Osteoblast (primary cell): Measurements from ENCODE around the gene MCTP2. TPM values are rescaled to one million over a fixed set of nuclear protein-coding genes. Genes with fewer than 3 reads are reported as not detected.

ENCODE experiments used
- DNase-seq: peaks from one replicate; pipeline ENCODE4 v3.0.0; 2011; ENCODE audit warnings: low spot score, mixed read lengths; ENCODE audit not compliant: insufficient read length; ENCODE audit errors: missing footprints
- H2AFZ ChIP-seq: 2 replicates; pipeline ENCODE4 v1.6.0; 2011; ENCODE audit warnings: mild to moderate bottlenecking, low read length
- H3K27ac ChIP-seq: 2 replicates; pipeline ENCODE4 v1.5.1; 2011; ENCODE audit warnings: mild to moderate bottlenecking, low read depth, low read length, moderate library complexity
- H3K27me3 ChIP-seq: 2 replicates; pipeline ENCODE4 v1.6.0; 2012; ENCODE audit warnings: mild to moderate bottlenecking, control low read depth, inconsistent platforms, low read length, moderate library complexity; ENCODE audit not compliant: insufficient read depth
- H3K36me3 ChIP-seq: 2 replicates; pipeline ENCODE4 v1.5.1; 2011; ENCODE audit warnings: mild to moderate bottlenecking, low read length, control low read depth, moderate library complexity; ENCODE audit not compliant: insufficient read depth
- H3K4me1 ChIP-seq: 2 replicates; pipeline ENCODE4 v1.5.1; 2011; ENCODE audit warnings: mild to moderate bottlenecking, low read length, control low read depth, moderate library complexity; ENCODE audit not compliant: insufficient read depth
- H3K4me2 ChIP-seq: 2 replicates; pipeline ENCODE4 v1.6.0; 2011; ENCODE audit warnings: mild to moderate bottlenecking, low read length; ENCODE audit not compliant: insufficient read depth
- H3K4me3 ChIP-seq: fragments of 200-600 bp; sonication (generic); 3 replicates; pipeline ENCODE4 v1.5.1; 2012; ENCODE audit warnings: mild to moderate bottlenecking, low read length, inconsistent platforms; ENCODE audit not compliant: insufficient read depth
- H3K79me2 ChIP-seq: 2 replicates; pipeline ENCODE4 v1.6.0; 2012; ENCODE audit warnings: mild to moderate bottlenecking, low read length, control low read depth, inconsistent platforms; ENCODE audit not compliant: insufficient read depth
- H3K9me3 ChIP-seq: 2 replicates; pipeline ENCODE4 v1.5.1; 2011; ENCODE audit warnings: low read depth, low read length, control low read depth
- H4K20me1 ChIP-seq: 2 replicates; pipeline ENCODE4 v1.6.0; 2012; ENCODE audit warnings: mild to moderate bottlenecking, low read length, control low read depth; ENCODE audit not compliant: insufficient read depth
- total RNA-seq: library from RNA; depleted of rRNA; stranded (reverse); fragments of >200 nt; gene quantifications from 2 replicates; pipeline ENCODE4 v1.2.3, GENCODE V29; 2012
- TF ChIP-seq, protein P1 (sequence below): IDR thresholded peaks from 2 replicates; pipeline ENCODE4 v1.5.1; 2011; ENCODE audit warnings: mild to moderate bottlenecking, low read depth, low read length, moderate library complexity; ENCODE audit errors: extremely low read depth

The MCTP2 gene
- total RNA-seq, 1 donor: 16.3 TPM

DNA sequence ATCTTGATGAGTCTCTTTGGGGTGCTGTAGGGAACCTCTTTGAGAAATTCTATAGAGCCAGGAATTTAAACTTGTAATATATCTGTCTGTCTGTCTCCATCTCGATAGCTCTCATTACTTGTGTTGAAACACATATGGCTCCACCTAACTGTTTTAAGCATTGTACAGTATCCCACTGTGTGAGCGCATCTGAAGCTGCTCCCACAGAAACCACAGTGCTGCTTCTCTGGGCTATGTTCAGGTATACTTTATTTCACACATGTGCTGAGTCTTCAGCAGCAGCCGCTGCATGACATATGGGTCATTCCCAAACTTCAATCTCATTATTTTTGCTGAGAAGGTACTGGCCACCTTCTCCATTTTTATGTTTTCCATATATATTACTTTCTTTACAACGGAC, 63.9 kb downstream of the MCTP2 start:
- Histone ChIP-seq H3K4me2 (no peak overlapping the region), H3K27ac (no peak overlapping the region), H3K27me3 (no peaks in the 10 kb centered on the region), H3K4me1 (no peaks in the 10 kb centered on the region), H3K9me3 (no peaks in the 10 kb centered on the region), H2AFZ (no peak overlapping the region), H3K4me3 (no peak overlapping the region), H4K20me1 (no peaks in the 10 kb centered on the region), H3K36me3 (no peaks in the 10 kb centered on the region), H3K79me2 (no peaks in the 10 kb centered on the region)
- no peak for DNase-seq
- TF ChIP-seq, protein P1, sequence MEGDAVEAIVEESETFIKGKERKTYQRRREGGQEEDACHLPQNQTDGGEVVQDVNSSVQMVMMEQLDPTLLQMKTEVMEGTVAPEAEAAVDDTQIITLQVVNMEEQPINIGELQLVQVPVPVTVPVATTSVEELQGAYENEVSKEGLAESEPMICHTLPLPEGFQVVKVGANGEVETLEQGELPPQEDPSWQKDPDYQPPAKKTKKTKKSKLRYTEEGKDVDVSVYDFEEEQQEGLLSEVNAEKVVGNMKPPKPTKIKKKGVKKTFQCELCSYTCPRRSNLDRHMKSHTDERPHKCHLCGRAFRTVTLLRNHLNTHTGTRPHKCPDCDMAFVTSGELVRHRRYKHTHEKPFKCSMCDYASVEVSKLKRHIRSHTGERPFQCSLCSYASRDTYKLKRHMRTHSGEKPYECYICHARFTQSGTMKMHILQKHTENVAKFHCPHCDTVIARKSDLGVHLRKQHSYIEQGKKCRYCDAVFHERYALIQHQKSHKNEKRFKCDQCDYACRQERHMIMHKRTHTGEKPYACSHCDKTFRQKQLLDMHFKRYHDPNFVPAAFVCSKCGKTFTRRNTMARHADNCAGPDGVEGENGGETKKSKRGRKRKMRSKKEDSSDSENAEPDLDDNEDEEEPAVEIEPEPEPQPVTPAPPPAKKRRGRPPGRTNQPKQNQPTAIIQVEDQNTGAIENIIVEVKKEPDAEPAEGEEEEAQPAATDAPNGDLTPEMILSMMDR: no peak

DNA sequence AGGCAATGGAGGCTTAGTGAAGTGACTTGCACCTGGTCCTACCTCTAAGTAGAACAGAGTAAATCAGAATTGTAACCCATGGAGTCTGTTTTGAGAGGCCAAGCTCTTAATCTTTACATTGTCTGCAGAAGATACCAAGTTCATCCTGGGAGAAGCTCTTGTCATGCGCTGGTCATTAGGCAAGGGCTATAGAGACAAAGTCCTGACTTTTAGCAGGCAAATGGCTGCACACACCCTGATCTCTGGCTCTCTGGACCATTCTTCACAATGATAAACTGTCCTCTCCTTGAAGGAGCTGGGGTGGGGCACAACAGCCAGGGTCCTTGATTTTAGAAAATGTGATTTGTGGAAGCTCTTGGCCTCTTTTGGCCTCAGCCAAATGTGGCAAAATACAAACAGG, 65.4 kb downstream of the MCTP2 start:
- no peak overlapping the region for H3K4me3 ChIP-seq
- no peak overlapping the region for H3K27ac ChIP-seq
- H3K79me2 ChIP-seq: no peaks in the 10 kb centered on the region
- H3K9me3 ChIP-seq: no peaks in the 10 kb centered on the region
- no peaks in the 10 kb centered on the region for H3K27me3 ChIP-seq
- no peak for DNase-seq
- no peak overlapping the region for H2AFZ ChIP-seq
- H3K4me1 ChIP-seq: no peaks in the 10 kb centered on the region
- TF ChIP-seq, protein P1: no peak
- H3K4me2 ChIP-seq: no peak overlapping the region
- H3K36me3 ChIP-seq: no peaks in the 10 kb centered on the region
- no peaks in the 10 kb centered on the region for H4K20me1 ChIP-seq

DNA sequence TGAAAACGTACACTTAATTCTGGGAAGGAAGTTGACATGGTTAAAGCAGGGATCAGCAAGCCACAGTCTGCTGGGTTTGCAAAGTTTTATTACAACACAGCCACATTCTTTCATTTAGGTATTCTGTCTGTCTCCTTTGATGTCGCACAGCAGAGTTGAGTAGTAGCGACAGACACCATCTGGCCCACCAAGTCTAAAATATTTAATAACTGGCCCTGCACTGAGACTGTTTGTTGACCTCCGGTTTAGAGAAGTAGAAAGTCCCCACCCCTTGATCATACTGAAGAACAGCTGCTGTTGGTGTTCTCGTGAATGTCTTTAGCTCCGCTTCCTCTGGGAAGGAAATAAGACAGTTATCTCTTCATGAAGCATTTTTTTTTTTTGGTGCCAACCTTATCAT, 66.2 kb downstream of the MCTP2 start:
- DNase-seq: no peak

DNA sequence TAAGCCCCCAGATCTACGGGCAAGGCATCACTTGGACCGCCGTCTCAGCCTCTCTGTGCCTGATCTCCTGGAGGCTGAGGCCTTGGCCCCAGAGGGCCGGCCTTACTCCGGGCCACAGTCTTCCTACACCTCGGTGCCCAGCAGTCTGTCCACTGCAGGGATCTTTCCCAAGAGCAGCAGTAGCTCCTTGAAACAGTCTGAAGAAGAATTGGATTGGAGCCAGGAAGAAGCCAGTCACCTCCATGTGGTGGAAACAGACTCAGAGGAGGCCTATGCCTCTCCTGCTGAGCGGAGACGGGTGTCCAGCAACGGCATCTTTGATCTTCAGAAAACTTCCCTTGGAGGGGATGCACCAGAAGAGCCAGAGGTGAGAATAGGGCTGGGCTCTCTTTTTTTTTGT, 67.0 kb downstream of the MCTP2 start:
- TF ChIP-seq, protein P1: no peak
- DNase-seq: no peak
- no peak overlapping the region for H2AFZ ChIP-seq
- H3K4me2 ChIP-seq: no peak overlapping the region
- no peaks in the 10 kb centered on the region for H3K36me3 ChIP-seq
- no peak overlapping the region for H3K27ac ChIP-seq
- no peaks in the 10 kb centered on the region for H3K27me3 ChIP-seq
- H3K4me3 ChIP-seq: no peak overlapping the region
- H3K4me1 ChIP-seq: no peaks in the 10 kb centered on the region
- no peaks in the 10 kb centered on the region for H3K9me3 ChIP-seq
- H4K20me1 ChIP-seq: no peaks in the 10 kb centered on the region
- H3K79me2 ChIP-seq: no peaks in the 10 kb centered on the region

More for the DNA sequence above, 66.2 kb downstream of the MCTP2 start:
- TF ChIP-seq, protein P1: no peak
- no peaks in the 10 kb centered on the region for H3K9me3 ChIP-seq
- H3K4me2 ChIP-seq: no peak overlapping the region
- no peaks in the 10 kb centered on the region for H3K79me2 ChIP-seq
- no peaks in the 10 kb centered on the region for H3K4me1 ChIP-seq
- no peak overlapping the region for H3K4me3 ChIP-seq
- H3K27me3 ChIP-seq: no peaks in the 10 kb centered on the region
- H3K27ac ChIP-seq: no peak overlapping the region
- no peaks in the 10 kb centered on the region for H4K20me1 ChIP-seq
- no peak overlapping the region for H2AFZ ChIP-seq
- H3K36me3 ChIP-seq: no peaks in the 10 kb centered on the region
